Epithelial cell of prostate (primary cell): ENCODE data around the gene CHMP3.
"Not testable (repeated sequence)": the region's sequence is repeated elsewhere in the genome, so short reads cannot be mapped to it uniquely, and the experiment has no call there.

ENCODE experiments used
- DNase-seq: peaks from one replicate; pipeline ENCODE4 v3.0.0-alpha.2; 2011; ENCODE audit warnings: low read depth, low spot score
- H3K27ac ChIP-seq: fragments of 450-650 bp; 2 replicates; pipeline ENCODE4 v1.5.1; 2017; ENCODE audit warnings: mild to moderate bottlenecking

The CHMP3 gene

GRCh38 chr2:86549963-86550725, 13.1 kb downstream of the CHMP3 start:
- H3K27ac ChIP-seq, DNase-seq: not testable (repeated sequence)

- not testable (repeated sequence) for H3K27ac ChIP-seq, DNase-seq
Measured at GRCh38 chr2:86549440-86549839, 13.8 kb downstream of the CHMP3 start.

- not testable (repeated sequence) for DNase-seq, H3K27ac ChIP-seq
Measured at GRCh38 chr2:86548913-86549396, 14.3 kb downstream of the CHMP3 start.

DNA sequence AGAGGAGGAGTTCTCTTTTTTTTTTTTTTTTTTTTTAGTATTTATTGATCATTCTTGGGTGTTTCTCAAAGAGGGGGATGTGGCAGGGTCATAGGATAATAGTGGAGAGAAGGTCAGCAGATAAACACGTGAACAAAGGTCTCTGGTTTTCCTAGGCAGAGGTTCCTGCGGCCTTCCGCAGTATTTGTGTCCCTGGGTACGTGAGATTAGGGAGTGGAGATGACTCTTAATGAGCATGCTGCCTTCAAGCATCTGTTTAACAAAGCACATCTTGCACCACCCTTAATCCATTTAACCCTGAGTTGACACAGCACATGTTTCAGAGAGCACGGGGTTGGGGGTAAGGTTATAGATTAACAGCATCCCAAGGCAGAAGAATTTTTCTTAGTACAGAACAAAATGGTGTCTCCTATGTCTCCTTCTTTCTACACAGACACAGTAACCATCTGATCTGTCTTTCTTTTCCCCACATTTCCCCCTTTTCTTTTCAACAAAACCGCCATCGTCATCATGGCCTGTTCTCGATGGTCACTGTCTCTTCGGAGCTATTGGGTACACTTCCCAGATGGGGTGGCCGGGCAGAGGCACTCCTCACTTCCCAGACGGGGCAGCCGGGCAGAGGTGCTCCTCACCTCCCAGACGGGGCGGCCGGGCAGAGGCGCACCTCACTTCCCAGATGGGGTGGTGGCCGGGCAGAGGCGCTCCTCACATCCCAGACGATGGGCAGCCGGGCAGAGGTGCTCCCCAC, 14.9 kb downstream of the CHMP3 start:
- not testable (repeated sequence) for DNase-seq, H3K27ac ChIP-seq

- not testable (repeated sequence) for H3K27ac ChIP-seq, DNase-seq
Measured at GRCh38 chr2:86545296-86545924, 17.8 kb downstream of the CHMP3 start.

DNA sequence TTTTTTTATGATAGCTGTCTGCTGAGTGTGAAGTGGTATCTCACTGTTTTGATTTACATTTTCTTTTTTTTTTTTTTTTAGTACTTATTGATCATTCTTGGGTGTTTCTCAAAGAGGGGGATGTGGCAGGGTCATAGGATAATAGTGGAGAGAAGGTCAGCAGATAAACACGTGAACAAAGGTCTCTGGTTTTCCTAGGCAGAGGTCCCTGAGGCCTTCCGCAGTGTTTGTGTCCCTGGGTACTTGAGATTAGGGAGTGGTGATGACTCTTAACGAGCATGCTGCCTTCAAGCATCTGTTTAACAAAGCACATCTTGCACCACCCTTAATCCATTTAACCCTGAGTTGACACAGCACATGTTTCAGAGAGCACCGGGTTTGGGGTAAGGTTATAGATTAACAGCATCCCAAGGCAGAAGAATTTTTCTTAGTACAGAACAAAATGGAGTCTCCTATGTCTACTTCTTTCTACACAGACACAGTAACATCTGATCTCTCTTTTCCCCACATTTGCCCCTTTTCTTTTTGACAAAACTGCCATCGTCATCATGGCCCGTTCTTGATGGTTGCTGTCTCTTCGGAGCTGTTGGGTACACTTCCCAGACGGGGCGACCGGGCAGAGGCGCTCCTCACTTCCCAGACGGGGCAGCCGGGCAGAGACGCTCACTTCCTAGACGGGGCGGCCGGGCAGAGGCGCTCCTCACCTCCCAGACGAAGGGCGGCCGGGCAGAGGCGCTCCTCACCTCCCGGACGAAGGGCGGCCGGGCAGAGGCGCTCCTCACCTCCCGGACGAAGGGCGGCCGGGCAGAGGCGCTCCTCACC, 18.8 kb downstream of the CHMP3 start:
- not testable (repeated sequence) for DNase-seq, H3K27ac ChIP-seq

DNA sequence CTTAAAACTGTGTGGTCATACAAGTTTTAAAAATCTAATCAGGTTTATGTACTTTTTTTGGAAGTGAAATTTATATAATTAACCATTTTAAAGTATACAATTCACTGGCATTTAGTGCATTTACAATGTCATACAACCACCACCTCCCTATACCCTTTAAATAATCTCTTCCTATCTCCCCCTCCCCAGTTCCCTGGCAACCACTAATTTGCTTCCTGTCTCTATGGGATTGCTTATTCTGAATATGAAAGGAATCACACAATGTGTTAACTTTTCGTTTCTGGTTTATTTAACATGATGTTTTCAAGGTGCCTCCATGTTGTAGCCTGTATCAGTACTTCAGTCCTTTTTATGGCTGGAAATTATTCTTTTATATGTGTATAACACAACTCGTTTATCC, 19.4 kb downstream of the CHMP3 start:
- no peak for DNase-seq
- no peak overlapping the region for H3K27ac ChIP-seq

DNA sequence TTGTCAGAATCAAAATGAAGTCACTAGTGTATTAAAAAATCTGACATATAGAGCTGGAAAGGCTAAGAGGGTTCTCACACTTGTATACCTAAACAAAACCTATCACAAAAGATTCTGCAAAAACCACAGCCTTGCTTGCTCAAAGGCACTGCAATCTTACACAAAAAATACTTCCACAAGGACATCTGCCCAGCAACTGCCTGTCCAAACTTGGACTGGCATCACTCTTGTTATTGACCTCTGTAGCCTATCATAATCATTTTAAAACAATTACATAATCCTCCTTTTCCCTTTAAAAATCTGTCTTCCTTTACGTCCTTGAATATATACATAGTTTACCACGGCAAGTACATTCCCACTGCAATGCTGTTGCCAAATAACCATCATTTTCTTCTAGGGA, 19.9 kb downstream of the CHMP3 start:
- no peak overlapping the region for H3K27ac ChIP-seq
- no peak for DNase-seq

DNA sequence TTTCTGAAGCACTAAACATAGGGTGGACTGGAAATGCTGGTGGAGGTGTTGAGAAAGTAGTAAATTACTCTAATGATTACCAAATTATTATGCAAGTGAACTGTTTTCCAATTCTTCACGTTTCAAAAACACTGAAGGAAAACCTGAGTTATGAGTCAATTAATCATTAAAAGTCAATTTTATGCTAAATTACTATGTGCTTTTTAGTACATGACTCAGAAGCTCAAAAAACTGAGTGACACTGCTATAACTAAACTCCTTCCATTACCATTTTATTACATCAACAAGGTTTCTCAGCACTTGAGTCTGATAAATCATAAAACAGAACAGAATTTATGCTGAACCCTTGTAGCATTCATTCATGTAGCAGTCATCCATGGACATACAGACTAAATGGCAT, 20.4 kb downstream of the CHMP3 start:
- DNase-seq, result no peak
- no peak overlapping the region for H3K27ac ChIP-seq

GRCh38 chr2:86541334-86541733, 21.9 kb downstream of the CHMP3 start:
- H3K27ac ChIP-seq, result no peak overlapping the region
- DNase-seq, result no peak

GRCh38 chr2:86533589-86533988, 29.7 kb downstream of the CHMP3 start:
- no peak for DNase-seq
- H3K27ac ChIP-seq, result no peak overlapping the region

- no peak for DNase-seq
- H3K27ac ChIP-seq, result no peak overlapping the region
Measured at GRCh38 chr2:86525421-86526340, 37.6 kb downstream of the CHMP3 start.

DNA sequence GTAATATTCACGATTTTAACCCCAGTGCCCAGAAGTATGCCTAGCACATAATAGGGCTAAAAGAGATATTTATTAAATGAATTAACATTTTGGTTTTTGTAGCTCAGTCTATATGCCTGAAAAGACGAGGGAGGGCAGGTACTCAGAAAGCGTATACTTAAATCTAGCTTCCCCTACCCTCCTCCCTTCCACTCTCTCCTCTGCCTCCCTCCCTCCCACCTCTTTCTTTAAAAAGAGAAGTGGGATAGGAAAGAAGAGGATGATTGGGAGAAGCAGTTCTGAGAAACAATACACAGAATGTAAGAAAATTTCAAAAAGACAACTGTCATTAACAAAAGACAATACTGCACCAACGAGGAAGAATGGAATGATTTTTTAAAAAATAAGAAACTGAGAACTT, 39.8 kb downstream of the CHMP3 start:
- DNase-seq, result no peak
- no peak overlapping the region for H3K27ac ChIP-seq

DNA sequence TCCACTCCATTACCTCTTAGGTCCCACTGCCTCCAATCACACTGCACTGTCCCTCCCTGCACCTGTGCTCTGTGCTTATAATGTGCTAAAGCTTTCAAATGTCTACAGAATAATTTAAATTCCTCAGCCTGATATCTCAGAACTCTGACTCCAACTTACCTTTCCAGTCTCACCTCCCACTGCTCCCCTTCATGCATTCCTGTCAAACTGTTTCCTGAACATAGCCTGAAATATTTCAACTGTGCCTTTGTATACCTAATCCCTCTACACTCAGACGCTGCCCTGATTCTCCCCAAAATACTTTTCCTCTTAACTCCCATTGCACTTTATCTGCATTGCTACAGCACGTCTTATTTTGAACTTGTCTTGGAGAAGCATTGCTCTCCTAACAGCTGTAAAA, 40.5 kb downstream of the CHMP3 start:
- no peak for DNase-seq
- H3K27ac ChIP-seq, result no peak overlapping the region

DNA sequence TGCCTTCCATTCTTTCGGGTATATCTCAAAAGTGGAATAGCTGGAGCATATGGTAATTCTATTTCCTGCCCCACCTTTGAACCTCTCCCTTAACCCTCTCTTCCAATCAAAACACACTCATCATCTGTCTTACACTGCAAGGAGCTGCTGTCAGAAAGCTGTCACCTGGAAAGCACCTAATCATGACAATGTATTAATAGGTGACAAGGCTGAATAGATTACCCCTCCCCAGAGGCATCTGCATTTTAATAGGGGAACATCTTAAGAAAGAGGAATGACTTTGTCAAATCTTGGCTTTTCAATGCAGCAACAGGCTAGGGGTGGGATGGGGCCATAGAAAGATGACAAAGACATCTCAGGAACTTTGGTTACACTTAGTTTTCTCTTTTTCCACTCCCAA, 41.3 kb downstream of the CHMP3 start:
- no peak for DNase-seq
- H3K27ac ChIP-seq, result no peak overlapping the region

- no peak overlapping the region for H3K27ac ChIP-seq
- no peak for DNase-seq
Measured at GRCh38 chr2:86520153-86520552, 43.1 kb downstream of the CHMP3 start.

DNA sequence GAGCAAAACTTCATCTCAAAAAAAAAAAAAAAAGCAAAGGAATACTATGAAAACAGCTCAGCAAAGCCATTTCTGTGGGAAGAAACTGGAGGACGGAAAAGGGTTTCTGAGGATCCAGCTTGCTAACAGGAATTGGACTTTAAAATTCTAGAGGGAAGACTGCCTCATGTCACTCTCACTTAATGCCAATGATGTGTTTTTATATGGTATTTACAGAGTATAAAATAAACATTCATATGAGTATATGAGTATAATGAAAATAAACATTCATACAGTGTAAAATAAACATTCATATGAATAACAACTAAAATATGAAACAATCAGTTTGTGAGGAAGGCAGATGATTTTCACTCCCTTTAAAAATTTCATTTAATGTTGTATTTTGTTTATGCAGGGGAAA, 43.9 kb downstream of the CHMP3 start:
- DNase-seq, result no peak

DNA sequence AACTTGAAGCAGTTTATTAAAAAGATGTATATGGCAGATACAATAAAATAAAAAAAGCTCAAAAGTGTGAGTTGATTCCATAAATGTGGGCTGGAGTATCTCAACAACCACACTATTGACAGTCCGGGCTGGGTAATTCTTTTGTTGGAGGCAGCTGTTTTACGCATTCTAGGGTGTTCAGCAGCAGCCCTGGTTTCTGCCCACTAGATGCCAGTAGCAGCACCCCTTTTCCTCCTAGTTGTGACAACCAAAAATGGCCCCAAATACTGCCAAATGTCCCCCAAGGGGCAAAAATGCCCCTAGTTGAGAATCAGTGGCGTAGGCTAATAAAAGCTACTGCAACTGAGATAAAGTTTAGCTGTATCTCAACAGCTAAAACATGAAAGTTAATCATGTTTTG, 44.8 kb downstream of the CHMP3 start:
- no peak overlapping the region for H3K27ac ChIP-seq
- no peak for DNase-seq

More for the DNA sequence above, 43.9 kb downstream of the CHMP3 start:
- no peak overlapping the region for H3K27ac ChIP-seq

- no peak for DNase-seq
- no peak overlapping the region for H3K27ac ChIP-seq
Measured at GRCh38 chr2:86513948-86514660, 49.1 kb downstream of the CHMP3 start.
